NCI-H226 (cell line): Measurements from ENCODE around the gene RHOC.

ENCODE experiments used
- DNase-seq: peaks from one replicate; pipeline ENCODE4 v3.0.0-alpha.2; 2015

The RHOC gene

GRCh38 chr1:112676543-112676942 lies 30.4 kb downstream of the RHOC start:
- DNase-seq = no peak

DNA sequence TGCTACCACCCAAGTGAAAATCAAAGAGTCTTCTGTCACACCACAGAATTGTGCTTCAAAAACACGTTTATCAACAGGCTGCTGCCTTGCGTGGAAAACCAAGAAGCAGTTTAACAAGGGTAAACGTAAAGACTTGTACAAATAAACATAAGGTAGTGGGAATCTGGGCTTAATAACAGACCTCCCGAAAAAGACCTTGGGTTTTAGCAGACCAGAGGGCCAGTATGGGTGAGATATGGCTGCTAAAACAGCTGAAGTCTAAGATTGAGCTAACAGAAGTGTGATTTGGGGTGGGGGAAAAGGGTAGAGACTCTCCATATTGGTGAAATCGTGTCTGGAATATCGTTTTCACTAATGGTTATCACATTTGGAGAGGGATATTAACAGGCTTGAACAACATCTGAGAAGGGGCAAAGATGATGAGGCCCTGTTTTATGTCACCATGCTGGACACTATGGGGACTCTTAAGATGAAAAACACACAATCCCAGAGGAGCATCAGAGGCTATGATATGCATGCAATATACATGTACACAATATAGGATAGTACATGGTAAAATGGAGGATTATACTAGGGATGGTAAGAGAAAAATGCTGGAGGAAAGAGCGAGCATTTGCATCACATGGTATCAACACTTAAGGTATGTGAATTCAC lies 31.1 kb downstream of the RHOC start:
- no peak for DNase-seq

- peak; percentile 19 for DNase-seq
Observed at GRCh38 chr1:112674986-112675727, 31.8 kb downstream of the RHOC start.

DNA sequence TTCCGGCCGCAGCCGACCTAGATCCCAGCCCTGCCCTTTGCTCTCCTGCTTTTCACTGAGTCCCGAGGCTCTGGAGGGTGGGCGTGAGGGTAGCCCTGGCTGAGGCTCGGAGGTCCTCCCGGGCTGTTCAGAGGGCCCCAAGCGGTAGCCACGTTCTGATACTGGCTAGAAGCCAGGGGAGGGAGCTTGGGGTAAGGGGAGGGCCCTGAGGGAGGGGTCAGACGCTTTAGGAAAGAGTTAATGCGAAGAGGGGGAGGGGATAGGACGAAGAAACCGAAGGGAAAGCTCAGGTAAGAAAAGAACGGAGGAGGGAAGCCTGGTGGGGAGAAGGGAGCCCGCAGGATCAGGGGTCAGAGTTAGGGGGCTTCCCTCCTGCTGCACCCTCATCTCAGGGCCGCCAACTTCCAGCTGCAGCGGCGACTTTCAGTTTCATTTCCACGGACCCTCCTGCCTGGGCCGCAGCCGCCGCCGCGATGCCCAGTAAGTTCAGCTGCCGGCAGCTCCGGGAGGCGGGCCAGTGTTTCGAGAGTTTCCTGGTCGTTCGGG lies 32.4 kb downstream of the RHOC start, which contains the start of gene MOV10:
Gene MOV10, plus strand, starts transcription at position 220 of the 546 bp plus-strand sequence. Its CDS starts 254 bp downstream, at position 474.
- DNase-seq = peak; percentile 71

- peak; percentile 46 for DNase-seq
Observed at GRCh38 chr1:112673592-112674439, 33.1 kb downstream of the RHOC start.

- no peak for DNase-seq
Observed at GRCh38 chr1:112672842-112673241, 34.1 kb downstream of the RHOC start.

- DNase-seq = no peak
Observed at GRCh38 chr1:112672009-112672408, 34.9 kb downstream of the RHOC start.

DNA sequence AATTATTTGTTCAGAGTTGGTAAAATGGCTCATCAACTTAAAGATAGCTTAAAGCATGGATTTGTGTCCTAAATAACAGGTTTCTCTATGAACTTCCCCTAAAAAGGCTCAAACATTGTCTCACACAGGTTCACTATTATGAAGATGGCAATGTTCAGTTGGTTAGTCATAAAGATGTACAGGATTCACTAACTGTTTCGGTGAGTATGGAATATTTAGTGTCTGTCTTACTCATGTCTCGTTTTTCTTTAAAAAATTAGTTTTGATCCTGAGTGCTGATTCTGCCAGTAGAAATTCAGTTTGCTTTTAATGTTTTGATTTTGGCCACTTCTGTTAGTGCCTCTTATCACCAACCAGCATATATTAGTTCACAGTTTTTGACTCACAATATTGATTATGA lies 40.0 kb downstream of the RHOC start:
- no peak for DNase-seq

DNA sequence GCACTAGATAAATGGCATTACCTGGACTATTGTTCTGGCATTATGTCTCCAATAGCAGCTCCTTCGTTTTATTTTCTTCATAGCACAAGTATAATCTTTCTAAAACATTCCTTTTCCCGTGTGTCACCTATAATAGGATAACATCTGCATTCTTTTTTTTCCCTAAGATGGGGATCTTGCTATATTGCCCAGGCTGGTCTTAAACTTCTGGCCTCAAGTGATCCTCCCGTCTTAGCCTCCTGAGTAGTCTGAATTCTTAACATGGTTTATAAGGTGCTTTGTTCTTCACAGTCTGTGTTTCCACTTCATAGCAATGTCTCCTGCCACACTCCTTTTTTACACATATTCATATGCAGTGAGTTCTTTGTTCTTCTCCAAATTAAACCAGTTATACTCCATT lies 41.1 kb downstream of the RHOC start:
- no peak for DNase-seq

DNA sequence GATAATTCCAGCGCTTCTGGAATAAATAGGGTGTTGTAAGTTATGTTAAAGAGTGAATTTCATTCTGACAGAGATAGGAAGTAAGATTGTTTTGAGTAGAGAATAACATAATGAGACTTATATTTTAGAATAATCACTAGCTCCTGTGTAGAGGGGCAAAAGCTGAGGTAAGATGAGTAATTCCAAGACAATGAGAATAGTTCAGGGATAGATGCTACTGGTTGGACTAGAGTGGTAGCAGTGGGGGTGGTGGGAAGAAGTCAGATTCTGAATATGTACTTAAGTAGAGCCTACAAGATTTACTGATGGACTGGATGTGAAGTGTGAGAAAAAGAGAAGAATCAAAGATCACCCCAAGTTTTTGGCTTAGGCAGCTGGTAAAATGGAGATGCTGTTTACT lies 55.7 kb downstream of the RHOC start:
- DNase-seq = no peak
